Trophoblast cell (in vitro differentiated cells and primary cell): Measurements from ENCODE around the gene AP5S1.
"Not testable (repeated sequence)": the region's sequence is repeated elsewhere in the genome, so short reads cannot be mapped to it uniquely, and the experiment has no call there.

ENCODE experiments used
- DNase-seq, 2 donors: peaks; one replicate each; pipeline ENCODE4 v3.0.0-alpha.2; 2016
- H2AFZ ChIP-seq: 2 replicates; pipeline ENCODE4 v1.6.1; 2013; ENCODE audit warnings: low read length, moderate library complexity, mild to moderate bottlenecking; ENCODE audit not compliant: insufficient read depth, poor library complexity
- H2AK5ac ChIP-seq: 2 replicates; pipeline ENCODE4 v1.6.1; 2013; ENCODE audit warnings: mild to moderate bottlenecking, low read length
- H2BK120ac ChIP-seq: 2 replicates; pipeline ENCODE4 v1.6.1; 2013; ENCODE audit warnings: low read length, mild to moderate bottlenecking, moderate library complexity; ENCODE audit not compliant: insufficient read depth, poor library complexity
- H2BK12ac ChIP-seq: 2 replicates; pipeline ENCODE4 v1.6.1; 2013; ENCODE audit warnings: mild to moderate bottlenecking, low read length, moderate library complexity
- H2BK5ac ChIP-seq: 2 replicates; pipeline ENCODE4 v1.6.1; 2013; ENCODE audit warnings: low read length, low read depth, moderate library complexity, mild to moderate bottlenecking; ENCODE audit not compliant: poor library complexity
- H3K14ac ChIP-seq: 2 replicates; pipeline ENCODE4 v1.6.1; 2013; ENCODE audit warnings: mild to moderate bottlenecking, low read length
- H3K18ac ChIP-seq: 2 replicates; pipeline ENCODE4 v1.6.1; 2013; ENCODE audit warnings: mild to moderate bottlenecking, low read length
- H3K23ac ChIP-seq: 2 replicates; pipeline ENCODE4 v1.6.1; 2013; ENCODE audit warnings: low read length
- H3K27ac ChIP-seq: 2 replicates; pipeline ENCODE4 v1.5.1; 2013; ENCODE audit warnings: low read depth, mild to moderate bottlenecking, inconsistent platforms, low read length, moderate library complexity
- H3K27me3 ChIP-seq: 2 replicates; pipeline ENCODE4 v1.6.1; 2013; ENCODE audit warnings: inconsistent platforms, mild to moderate bottlenecking, low read length, moderate library complexity; ENCODE audit not compliant: insufficient read depth
- H3K36me3 ChIP-seq, 2 experiments: 1 replicate in 1 of 2; 2 replicates in 1 of 2; pipeline ENCODE4 v1.6.1; 2013; ENCODE audit warnings: low read length in 2 of 2, mild to moderate bottlenecking in 2 of 2, moderate library complexity in 1 of 2; ENCODE audit not compliant: insufficient read depth in 2 of 2, control insufficient read depth in 1 of 2
- H3K4ac ChIP-seq: 2 replicates; pipeline ENCODE4 v1.6.1; 2013; ENCODE audit warnings: low read depth, mild to moderate bottlenecking, low read length, moderate library complexity
- H3K4me1 ChIP-seq, 2 experiments: 1 replicate in 1 of 2; 2 replicates in 1 of 2; pipeline ENCODE4 v1.6.1; 2013; ENCODE audit warnings: low read length in 2 of 2, mild to moderate bottlenecking in 2 of 2, moderate library complexity in 1 of 2; ENCODE audit not compliant: insufficient read depth in 2 of 2, control insufficient read depth in 1 of 2
- H3K4me2 ChIP-seq: 2 replicates; pipeline ENCODE4 v1.6.1; 2013; ENCODE audit warnings: inconsistent platforms, mild to moderate bottlenecking, low read length, moderate library complexity
- H3K4me3 ChIP-seq: 2 replicates; pipeline ENCODE4 v1.5.1; 2013; ENCODE audit warnings: mild to moderate bottlenecking, low read depth, low read length, inconsistent platforms
- H3K79me1 ChIP-seq: one replicate; pipeline ENCODE4 v1.6.1; 2013; ENCODE audit warnings: low read length
- H3K79me2 ChIP-seq: 2 replicates; pipeline ENCODE4 v1.6.1; 2013; ENCODE audit warnings: low read length, mild to moderate bottlenecking; ENCODE audit not compliant: control insufficient read depth, insufficient read depth, poor library complexity
- H3K9ac ChIP-seq: 2 replicates; pipeline ENCODE4 v1.6.1; 2013; ENCODE audit warnings: mild to moderate bottlenecking, low read length
- H3K9me3 ChIP-seq: 2 replicates; pipeline ENCODE4 v1.6.1; 2013; ENCODE audit warnings: low read depth, mild to moderate bottlenecking, control low read depth, inconsistent platforms, low read length; ENCODE audit not compliant: insufficient read depth
- H4K12ac ChIP-seq: 2 replicates; pipeline ENCODE4 v1.6.1; 2013; ENCODE audit warnings: low read depth, mild to moderate bottlenecking, low read length, moderate library complexity
- H4K8ac ChIP-seq: 2 replicates; pipeline ENCODE4 v1.6.1; 2013; ENCODE audit warnings: low read depth, mild to moderate bottlenecking, low read length, moderate library complexity
- H4K91ac ChIP-seq: one replicate; pipeline ENCODE4 v1.6.1; 2013; ENCODE audit warnings: low read depth, mild to moderate bottlenecking, low read length, moderate library complexity
- WGBS: extraction: QIAGEN DNeasy Blood & Tissue Kit; methylation state at CpG from one replicate; pipeline ENCODE4 v1.1.7; 2013; ENCODE audit warnings: missing lambda C conversion rate; ENCODE audit not compliant: insufficient read length, insufficient coverage; ENCODE audit errors: extremely low coverage; 5-methylcytosine and 5-hydroxymethylcytosine counted together

AP5S1 gene

GRCh38 chr20:3788685-3789155 lies 31.6 kb upstream of the AP5S1 start:
- Histone ChIP-seq H3K14ac (no peak overlapping the region), H4K8ac (no peak overlapping the region), H3K79me1 (peaks cover 3% of the 10 kb centered on the region), H2BK5ac (no peak overlapping the region), H3K23ac (no peak overlapping the region), H4K91ac (no peak overlapping the region), H3K4me2 (no peak overlapping the region), H2AFZ (no peak overlapping the region), H2BK120ac (no peak overlapping the region), H3K79me2 (peaks cover 4% of the 10 kb centered on the region), H3K27me3 (no peaks in the 10 kb centered on the region), H3K18ac (no peak overlapping the region), H2BK12ac (no peak overlapping the region), H3K27ac (no peak overlapping the region), H3K9me3 (peaks cover 1% of the 10 kb centered on the region), H4K12ac (no peak overlapping the region), H3K4ac (no peak overlapping the region), H3K36me3 (peaks cover 8 to 12% of the 10 kb centered on the region in 2 experiments), H2AK5ac (no peak overlapping the region), H3K4me3 (no peak overlapping the region), H3K9ac (no peak overlapping the region), H3K4me1 (peaks cover 12 to 21% of the 10 kb centered on the region in 2 experiments)
- no peak for DNase-seq
- WGBS = no CpG with 5 or more reads among the region's 4 CpGs

- H3K27ac ChIP-seq, H2AFZ ChIP-seq, H3K23ac ChIP-seq, H3K9me3 ChIP-seq, H3K18ac ChIP-seq, H2BK120ac ChIP-seq, H3K27me3 ChIP-seq, H3K4me2 ChIP-seq, H3K14ac ChIP-seq, H2BK5ac ChIP-seq, H4K8ac ChIP-seq, H4K91ac ChIP-seq, H3K9ac ChIP-seq, H4K12ac ChIP-seq, H2AK5ac ChIP-seq, H3K4me3 ChIP-seq, H3K4ac ChIP-seq, DNase-seq, H3K79me2 ChIP-seq, H3K79me1 ChIP-seq, H2BK12ac ChIP-seq: not testable (repeated sequence)
- peaks cover 7 to 11% of the 10 kb centered on the region in 2 experiments for H3K36me3 ChIP-seq
- no CpG with 5 or more reads among the region's 4 CpGs for WGBS
- H3K4me1 ChIP-seq = peaks cover 11 to 18% of the 10 kb centered on the region in 2 experiments
Measured at GRCh38 chr20:3789201-3789600, 31.1 kb upstream of the AP5S1 start.

- not testable (repeated sequence) for H2AK5ac ChIP-seq, DNase-seq, H3K4me3 ChIP-seq, H2AFZ ChIP-seq, H3K27me3 ChIP-seq, H3K23ac ChIP-seq, H3K9me3 ChIP-seq, H2BK5ac ChIP-seq, H3K27ac ChIP-seq, H3K79me2 ChIP-seq, H3K36me3 ChIP-seq, H3K4me2 ChIP-seq, H3K18ac ChIP-seq, H2BK12ac ChIP-seq, H3K4ac ChIP-seq, H3K79me1 ChIP-seq, H4K12ac ChIP-seq, H4K91ac ChIP-seq, H3K14ac ChIP-seq, H3K9ac ChIP-seq, H4K8ac ChIP-seq, H2BK120ac ChIP-seq
- peaks cover 13 to 15% of the 10 kb centered on the region in 2 experiments for H3K4me1 ChIP-seq
- no CpG with 5 or more reads among the region's 3 CpGs for WGBS
Measured at GRCh38 chr20:3794168-3794567, 26.2 kb upstream of the AP5S1 start.

DNA sequence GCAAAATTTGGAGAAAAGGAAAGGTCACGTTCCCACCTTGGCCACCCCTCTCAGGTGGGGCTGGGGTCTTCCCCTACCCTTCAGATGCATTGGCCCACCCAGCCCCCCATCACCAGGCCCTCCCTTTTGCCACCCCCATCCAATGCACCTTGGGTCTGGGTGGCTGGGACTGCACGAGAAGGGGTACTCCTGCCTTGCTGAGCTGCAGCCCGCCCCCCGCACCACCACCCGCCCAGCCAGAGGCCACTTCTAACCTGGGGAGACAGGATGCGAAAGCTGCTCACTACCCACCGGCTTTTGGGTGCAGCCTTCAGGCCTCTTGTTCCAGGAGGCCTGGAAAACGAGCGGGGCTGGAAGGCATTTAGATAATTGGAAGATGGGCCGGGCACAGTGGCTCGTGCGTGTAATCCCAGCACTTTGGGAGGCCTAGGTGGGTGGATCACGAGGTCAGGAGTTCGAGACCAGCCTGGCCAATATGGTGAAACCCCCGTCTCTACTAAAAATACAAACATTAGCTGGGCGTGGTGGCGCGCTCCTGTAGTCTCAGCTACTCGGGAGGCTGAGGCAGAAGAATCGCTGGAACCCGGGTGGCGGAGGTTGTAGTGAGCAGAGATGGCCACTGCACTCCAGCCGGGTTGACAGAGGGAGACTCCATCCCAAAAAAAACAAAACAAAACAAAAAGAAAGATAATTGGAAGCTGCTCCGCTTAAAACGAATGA lies 25.5 kb upstream of the AP5S1 start:
- Histone ChIP-seq H2BK120ac (no peak overlapping the region), H3K4me2 (no peak overlapping the region)

More for the DNA sequence above, 25.5 kb upstream of the AP5S1 start:
- no peak overlapping the region for H2AFZ ChIP-seq
- no CpG with 5 or more reads among the region's 25 CpGs for WGBS
- H3K79me1 ChIP-seq = peaks cover 9% of the 10 kb centered on the region
- no peaks in the 10 kb centered on the region for H3K27me3 ChIP-seq
- H2BK5ac ChIP-seq = no peak overlapping the region
- H4K8ac ChIP-seq = no peak overlapping the region
- no peak for DNase-seq
- H3K4ac ChIP-seq = no peak overlapping the region
- no peak overlapping the region for H3K27ac ChIP-seq
- H3K4me1 ChIP-seq = peaks cover 19 to 21% of the 10 kb centered on the region in 2 experiments
- H2AK5ac ChIP-seq = no peak overlapping the region
- no peak overlapping the region for H3K18ac ChIP-seq
- H4K12ac ChIP-seq = no peak overlapping the region
- no peak overlapping the region for H3K23ac ChIP-seq
- H2BK12ac ChIP-seq = no peak overlapping the region
- H3K14ac ChIP-seq = no peak overlapping the region
- no peak overlapping the region for H3K4me3 ChIP-seq
- peaks cover 3% of the 10 kb centered on the region for H3K79me2 ChIP-seq
- H3K9ac ChIP-seq = no peak overlapping the region
- no peaks in the 10 kb centered on the region for H3K9me3 ChIP-seq
- peaks cover 2 to 6% of the 10 kb centered on the region in 2 experiments for H3K36me3 ChIP-seq
- H4K91ac ChIP-seq = no peak overlapping the region
